ENCODE measurements around the gene TNPO2. TPM values are rescaled to one million over a fixed set of nuclear protein-coding genes. Genes with fewer than 3 reads are reported as not detected.
A peak's percentile ranks its signal among the peaks of the same experiment; 100 is the strongest.

Gene TNPO2
- total RNA-seq, 1 donor from 2014 or later: 109 TPM

DNA sequence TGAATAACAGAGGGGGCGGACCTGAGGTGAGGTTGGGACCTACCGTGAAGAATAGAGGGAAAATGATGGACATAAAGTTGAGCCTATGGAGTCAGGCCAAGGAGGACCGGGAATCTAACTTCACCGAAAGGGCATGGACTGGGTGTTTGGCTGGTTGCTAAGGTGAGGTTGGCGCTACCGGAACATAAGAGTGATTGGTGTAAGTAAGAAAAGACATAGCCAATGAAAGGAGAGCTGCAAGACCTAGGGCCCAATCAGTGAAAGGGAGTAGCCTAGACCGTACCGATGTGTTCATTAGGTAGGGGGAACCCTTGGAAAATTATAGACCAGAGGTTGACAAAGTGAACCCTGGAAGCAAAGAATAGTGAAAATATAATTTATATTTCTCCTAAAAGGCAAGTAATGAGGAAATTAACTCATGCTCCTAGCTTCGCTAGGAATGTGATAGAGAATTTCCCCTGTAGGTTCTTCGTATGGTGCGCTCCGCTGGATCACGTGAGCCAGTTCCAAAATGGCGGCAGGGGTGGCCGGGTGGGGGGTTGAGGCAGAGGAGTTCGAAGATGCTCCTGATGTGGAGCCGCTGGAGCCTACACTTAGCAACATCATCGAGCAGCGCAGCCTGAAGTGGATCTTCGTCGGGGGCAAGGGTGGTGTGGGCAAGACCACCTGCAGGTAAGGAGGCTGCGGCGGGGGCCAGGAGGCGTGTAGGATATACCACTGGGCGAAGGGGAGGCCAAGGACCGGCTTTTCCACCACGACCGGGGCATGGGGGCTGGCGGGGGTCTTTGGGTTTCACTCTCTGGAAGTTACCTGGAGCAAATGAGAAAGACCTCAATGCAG is 13.5 kb upstream of the TNPO2 start, which contains the start of gene GET3:
GET3 (plus strand) TSS at position 503 of the 840 bp plus-strand sequence; CDS start at position 512, 9 bp downstream.
- DNase-seq (ENCODE audit: low spot score, unreplicated experiment): peak; percentile 75
- H3K27me3 Mint-ChIP-seq: no peaks in the 10 kb centered on the region

DNA sequence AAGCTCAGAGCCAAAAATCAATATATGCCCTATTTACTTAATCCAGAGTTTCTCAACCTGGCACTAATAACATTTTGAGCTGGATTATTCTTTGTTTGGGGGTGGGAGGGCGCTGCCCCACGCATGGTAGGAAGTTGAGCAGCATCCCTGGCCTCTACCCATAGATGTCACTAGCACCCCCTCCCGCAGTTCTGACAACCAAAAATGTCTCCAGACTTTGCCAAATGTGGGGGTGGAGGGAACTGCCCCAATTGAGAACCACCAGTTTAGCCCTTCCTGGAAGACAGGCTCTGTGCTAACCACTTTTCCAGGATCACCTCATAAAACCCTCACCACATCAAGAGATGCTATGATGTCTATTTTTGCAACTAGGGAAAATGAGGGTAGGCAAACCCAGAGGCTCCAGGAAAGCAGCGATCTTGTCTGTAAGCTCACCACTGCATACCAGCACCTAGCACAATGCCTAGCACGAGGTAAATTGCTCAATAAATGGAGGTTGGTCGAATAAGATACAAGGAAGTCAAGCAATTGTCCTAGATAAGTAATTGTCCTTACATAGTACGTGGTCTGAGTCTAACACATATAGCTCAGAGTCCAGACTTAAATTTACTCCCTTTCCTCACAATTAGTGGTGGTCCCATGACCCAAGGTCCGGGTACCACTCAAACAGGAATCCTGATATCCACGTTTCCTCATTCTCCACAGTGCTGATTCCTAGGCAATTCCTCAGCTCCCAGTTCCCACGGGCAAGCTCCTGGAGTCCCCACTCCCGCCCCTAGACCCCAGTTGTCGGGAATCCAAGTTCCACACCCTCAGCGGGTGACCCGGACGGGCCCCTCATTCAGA is 9.9 kb upstream of the TNPO2 start:
- peak overlapping the region; percentile 93 for H3K4me3 Mint-ChIP-seq (ENCODE audit: low read depth)
- no peak for DNase-seq (ENCODE audit: low spot score, unreplicated experiment)
- TF ChIP-seq CTCF (IDR thresholded peaks at IDR 0.05; ENCODE audit: unreplicated experiment): peak; percentile 28
- peaks cover 13% of the 10 kb centered on the region for H3K36me3 Mint-ChIP-seq (ENCODE audit: insufficient read depth)
- no peaks in the 10 kb centered on the region for H3K9me3 Mint-ChIP-seq (ENCODE audit: low read depth)
- peaks cover 25% of the 10 kb centered on the region for H3K4me1 Mint-ChIP-seq (ENCODE audit: low read depth)
- H3K27me3 Mint-ChIP-seq: no peaks in the 10 kb centered on the region
- peak overlapping the region; percentile 97 for H3K27ac Mint-ChIP-seq

More for the DNA sequence above, 13.5 kb upstream of the TNPO2 start, which contains the start of gene GET3:
- Mint-ChIP-seq H3K36me3 (ENCODE audit: insufficient read depth) (peaks cover 12% of the 10 kb centered on the region), H3K4me1 (ENCODE audit: low read depth) (peaks cover 24% of the 10 kb centered on the region), H3K27ac (peak within 1 kb of the TSS; percentile 99), H3K9me3 (ENCODE audit: low read depth) (no peaks in the 10 kb centered on the region), H3K4me3 (ENCODE audit: low read depth) (peak within 1 kb of the TSS; percentile 100)
- TF ChIP-seq CTCF (IDR thresholded peaks at IDR 0.05; ENCODE audit: unreplicated experiment): no peak

DNA sequence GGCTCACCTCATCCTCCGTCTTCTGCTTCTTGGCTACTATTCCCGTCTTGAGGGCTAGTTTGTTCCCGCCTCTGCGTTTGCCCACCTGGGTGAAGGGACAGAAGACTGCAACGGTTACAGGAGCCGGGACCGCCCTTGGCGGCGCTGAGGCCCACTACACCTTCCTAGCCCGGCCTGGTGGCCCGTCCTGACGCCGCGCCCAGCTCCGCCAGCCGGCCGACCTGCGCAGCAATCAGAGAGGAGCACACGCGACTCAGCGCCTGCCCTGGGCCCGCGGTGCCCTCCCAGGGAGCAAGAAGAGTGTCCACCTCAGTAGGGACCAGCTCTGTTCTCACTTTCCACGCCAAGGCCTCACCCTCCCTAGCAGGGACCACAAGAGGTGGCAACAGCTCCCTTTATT is 7.6 kb upstream of the TNPO2 start:
- Mint-ChIP-seq H3K4me3 (ENCODE audit: low read depth) (no peak overlapping the region), H3K4me1 (ENCODE audit: low read depth) (peaks cover 15% of the 10 kb centered on the region), H3K9me3 (ENCODE audit: low read depth) (no peaks in the 10 kb centered on the region), H3K27ac (no peak overlapping the region), H3K36me3 (ENCODE audit: insufficient read depth) (peaks cover 13% of the 10 kb centered on the region), H3K27me3 (no peaks in the 10 kb centered on the region)
- DNase-seq (ENCODE audit: low spot score, unreplicated experiment): no peak
- no peak for TF ChIP-seq CTCF (IDR thresholded peaks at IDR 0.05; ENCODE audit: unreplicated experiment)

DNA sequence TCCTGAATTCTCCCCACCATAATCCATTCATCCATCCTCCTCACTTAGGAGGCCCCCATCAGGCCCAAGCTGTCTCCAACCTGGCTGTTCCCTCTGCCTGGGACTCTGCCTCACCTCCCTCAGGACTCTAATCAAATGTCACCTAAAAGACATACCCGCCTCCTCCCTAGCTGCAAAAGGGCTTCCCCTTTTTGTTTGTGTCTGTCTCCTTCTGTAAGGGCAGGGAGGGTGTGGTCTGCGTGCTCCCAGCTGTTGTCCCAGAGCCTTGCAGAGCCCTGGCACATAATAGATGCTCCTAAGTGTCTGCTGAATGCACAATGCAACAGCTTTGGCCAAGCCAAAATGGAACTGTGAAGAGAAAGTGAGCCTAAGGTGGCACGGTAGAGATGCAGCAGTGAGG is 6.3 kb upstream of the TNPO2 start:
- Mint-ChIP-seq H3K4me1 (ENCODE audit: low read depth) (peaks cover 15% of the 10 kb centered on the region), H3K4me3 (ENCODE audit: low read depth) (no peak overlapping the region), H3K27me3 (no peaks in the 10 kb centered on the region), H3K36me3 (ENCODE audit: insufficient read depth) (peaks cover 13% of the 10 kb centered on the region), H3K9me3 (ENCODE audit: low read depth) (no peaks in the 10 kb centered on the region), H3K27ac (no peak overlapping the region)
- no peak for TF ChIP-seq CTCF (IDR thresholded peaks at IDR 0.05; ENCODE audit: unreplicated experiment)
- DNase-seq (ENCODE audit: low spot score, unreplicated experiment): no peak

GRCh38 chr19:12727745-12728433 is 4.2 kb upstream of the TNPO2 start:
- H3K27ac Mint-ChIP-seq: no peak overlapping the region
- peaks cover 10% of the 10 kb centered on the region for H3K4me1 Mint-ChIP-seq (ENCODE audit: low read depth)
- no peaks in the 10 kb centered on the region for H3K9me3 Mint-ChIP-seq (ENCODE audit: low read depth)
- no peak overlapping the region for H3K4me3 Mint-ChIP-seq (ENCODE audit: low read depth)
- H3K36me3 Mint-ChIP-seq (ENCODE audit: insufficient read depth): peaks cover 11% of the 10 kb centered on the region
- TF ChIP-seq CTCF (IDR thresholded peaks at IDR 0.05; ENCODE audit: unreplicated experiment): no peak
- no peaks in the 10 kb centered on the region for H3K27me3 Mint-ChIP-seq
- DNase-seq (ENCODE audit: low spot score, unreplicated experiment): no peak
